HG03135 (cell line): ENCODE data around the gene ARSJ.

Experiments
- ATAC-seq: cut with Tn5 transposase; IDR thresholded peaks from one replicate; pipeline ENCODE4 v1.9.1; 2021; ENCODE audit warnings: mild to moderate bottlenecking, moderate library complexity; ENCODE audit not compliant: unreplicated experiment

The ARSJ gene

DNA sequence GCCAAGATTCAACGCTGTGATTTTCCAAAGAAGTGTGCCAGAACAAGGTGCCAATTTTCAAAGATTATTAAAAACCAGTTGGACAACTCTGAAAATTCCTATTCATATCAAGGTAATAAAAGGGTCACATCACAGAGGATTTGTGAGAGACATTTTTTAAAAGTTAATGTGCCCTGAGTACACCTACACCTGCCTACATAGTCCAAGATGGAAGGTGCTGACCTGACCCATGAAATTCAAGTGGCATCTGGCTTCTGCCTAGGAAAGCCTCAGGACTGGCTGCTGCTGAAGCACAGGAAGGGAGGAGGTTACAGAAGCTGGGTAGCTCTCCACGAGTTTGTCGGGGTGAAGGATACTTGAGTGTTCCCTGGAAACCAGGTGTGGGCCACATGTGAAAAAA lies 11.4 kb upstream of the ARSJ start:
- no peak for ATAC-seq

DNA sequence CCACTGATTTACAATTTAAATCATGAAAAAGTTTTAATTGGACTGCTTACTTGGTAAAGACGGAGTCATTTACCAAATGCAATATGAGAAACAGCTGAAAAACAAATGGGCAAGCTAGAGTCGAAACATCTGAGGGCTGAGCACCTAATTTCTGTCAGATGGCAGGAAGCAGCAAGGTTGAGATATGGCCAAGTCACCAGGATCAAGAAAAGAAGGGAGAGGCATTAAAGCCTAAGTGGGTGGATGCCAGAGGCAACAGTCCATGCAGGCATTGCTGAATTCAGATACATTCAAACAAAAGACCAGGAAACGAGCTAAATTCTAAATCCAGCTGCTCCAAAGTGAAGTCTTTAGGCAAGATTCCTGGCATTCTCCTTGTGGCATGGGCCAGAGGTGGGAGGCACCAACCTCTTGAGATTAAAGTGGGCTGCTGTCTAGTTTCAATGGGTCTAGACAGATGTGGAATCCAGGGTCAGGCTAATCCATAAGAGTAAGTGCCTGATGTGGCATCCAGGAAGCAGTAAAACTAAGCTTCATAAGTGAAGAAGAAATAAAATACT lies 8.0 kb upstream of the ARSJ start:
- no peak for ATAC-seq

- ATAC-seq, result no peak
Measured at GRCh38 chr4:113982181-113982580, 2.7 kb upstream of the ARSJ start.

GRCh38 chr4:113981591-113981990 lies 2.1 kb upstream of the ARSJ start:
- ATAC-seq, result no peak

- ATAC-seq, result no peak
Measured at GRCh38 chr4:113979905-113980615, 613 bp upstream of the ARSJ start.

GRCh38 chr4:113978561-113979147 lies 793 bp downstream of the ARSJ start:
- no peak for ATAC-seq

DNA sequence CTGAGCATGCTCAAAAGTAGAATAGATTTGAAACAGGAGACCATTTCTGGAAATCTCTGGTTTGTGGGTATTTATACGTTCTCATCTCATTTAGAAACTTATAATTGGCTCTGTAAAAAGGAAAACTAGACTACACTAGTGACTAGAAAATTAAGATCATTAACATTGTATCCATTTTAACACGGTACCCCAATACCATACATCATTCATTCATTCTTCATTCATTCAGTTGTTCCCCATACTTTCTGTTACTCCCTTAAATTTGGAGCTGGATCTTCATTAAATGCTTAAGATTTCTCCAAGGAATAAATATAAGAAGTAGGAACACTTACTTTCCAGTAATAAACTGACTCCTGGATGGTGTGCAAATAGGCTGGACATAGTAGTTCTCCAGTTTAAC lies 1.3 kb downstream of the ARSJ start:
- no peak for ATAC-seq

DNA sequence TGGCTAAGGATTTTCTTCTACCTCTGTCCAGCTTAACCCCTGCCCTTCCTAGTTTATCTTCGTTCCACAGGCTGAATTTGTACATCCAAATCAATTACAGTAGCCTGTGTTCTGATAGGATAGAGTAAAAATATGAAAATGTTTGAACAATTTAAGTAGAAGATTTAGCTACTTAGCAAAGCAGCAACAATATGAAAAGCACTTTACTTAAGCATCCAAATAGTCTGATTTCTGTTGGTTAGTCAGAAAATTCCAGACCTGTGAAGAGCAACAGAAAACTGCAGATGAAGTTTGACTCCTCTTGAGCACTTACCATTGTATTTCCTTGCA lies 2.0 kb downstream of the ARSJ start:
- no peak for ATAC-seq

- ATAC-seq, result no peak
Measured at GRCh38 chr4:113976741-113977525, 2.5 kb downstream of the ARSJ start.

GRCh38 chr4:113975578-113975977 lies 3.9 kb downstream of the ARSJ start:
- no peak for ATAC-seq

GRCh38 chr4:113974467-113974866 lies 5.0 kb downstream of the ARSJ start:
- no peak for ATAC-seq

- ATAC-seq, result no peak
Measured at GRCh38 chr4:113973345-113973744, 6.1 kb downstream of the ARSJ start.

DNA sequence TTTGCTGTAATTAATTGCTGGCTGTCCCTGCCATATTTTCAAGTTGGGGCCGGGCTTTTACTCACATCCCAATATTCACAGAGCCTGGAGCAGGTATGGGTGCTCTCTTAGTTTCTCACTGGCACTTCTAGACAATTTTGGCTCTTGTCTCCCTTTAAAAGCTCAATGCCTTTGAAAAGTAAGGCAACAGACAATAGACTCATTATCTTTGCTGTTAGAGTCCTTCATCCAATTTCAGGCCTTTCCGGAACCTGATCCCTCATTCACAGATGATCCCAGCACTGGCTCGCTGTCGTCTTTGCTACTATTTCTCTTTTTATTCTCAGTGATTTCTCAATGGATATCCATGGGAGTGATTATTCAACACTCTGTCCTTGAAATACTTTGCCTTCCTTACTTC lies 6.7 kb downstream of the ARSJ start:
- no peak for ATAC-seq

- no peak for ATAC-seq
Measured at GRCh38 chr4:113971706-113972360, 7.6 kb downstream of the ARSJ start.

- ATAC-seq, result no peak
Measured at GRCh38 chr4:113969709-113970334, 9.6 kb downstream of the ARSJ start.

DNA sequence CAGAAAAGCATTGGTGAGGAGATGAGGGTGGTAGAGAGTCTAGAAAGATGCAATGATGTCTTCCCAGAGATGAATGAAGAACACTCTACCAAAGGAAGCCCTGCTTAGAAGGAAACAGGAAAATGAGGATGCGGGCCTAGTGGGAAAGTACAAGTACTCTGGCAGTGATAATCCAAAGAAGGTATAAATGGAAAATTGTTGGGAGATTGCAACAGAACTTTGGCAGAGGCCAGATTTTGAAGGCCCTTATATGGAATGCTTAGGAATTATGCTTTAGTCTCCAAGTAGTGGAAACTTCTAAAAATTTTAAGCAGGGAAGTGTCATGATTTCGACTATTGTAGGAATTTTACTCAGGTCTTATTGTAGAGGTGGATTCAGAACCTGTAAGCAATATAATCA lies 11.0 kb downstream of the ARSJ start:
- ATAC-seq, result no peak

GRCh38 chr4:113967687-113968086 lies 11.8 kb downstream of the ARSJ start:
- ATAC-seq, result no peak

DNA sequence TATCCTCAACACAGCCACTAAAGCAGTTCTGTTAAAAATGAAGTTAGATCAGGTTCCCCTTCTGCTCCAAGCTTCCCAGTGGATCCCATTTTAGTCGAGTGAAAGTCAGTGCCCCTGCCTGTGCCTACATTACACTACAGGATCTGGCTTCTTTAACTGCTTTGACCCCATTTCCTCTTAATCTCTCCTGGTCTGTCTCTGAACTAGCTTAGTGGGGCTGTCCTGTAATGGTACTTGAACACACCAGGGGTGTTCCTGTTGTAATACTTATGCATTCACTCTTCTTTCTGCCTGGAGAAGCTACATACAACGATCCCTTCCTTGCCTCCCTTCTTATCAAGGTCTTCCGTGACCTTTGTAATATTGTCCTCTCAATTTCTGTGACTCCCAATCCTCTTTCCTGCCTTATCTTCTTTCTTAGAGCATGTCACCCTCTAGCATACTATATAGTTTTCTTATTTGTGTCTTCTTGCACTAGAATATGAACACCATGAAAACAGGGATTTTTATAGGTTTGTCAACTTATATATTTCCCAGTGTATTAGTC lies 16.7 kb downstream of the ARSJ start:
- no peak for ATAC-seq

- no peak for ATAC-seq
Measured at GRCh38 chr4:113962016-113962347, 17.5 kb downstream of the ARSJ start.

GRCh38 chr4:113960684-113961321 lies 18.6 kb downstream of the ARSJ start:
- no peak for ATAC-seq
